Activated T-helper 1 cell treated with anti-CD3 and anti-CD28 coated beads, Interleukin-12 subunit alpha, Interleukin-12 subunit beta, Interleukin-2, Interleukin-4 antibody, amounts not matched to agents 30 ng/mL and 10 ng/mL and 1 ng/mL, durations not matched to agents 14 hours and 24 hours and 36 hours (primary cell): Measurements from ENCODE around the gene NT5C1B. TPM values are rescaled to one million over a fixed set of nuclear protein-coding genes. Genes with fewer than 3 reads are reported as not detected.

Experiments
- DNase-seq: peaks from one replicate; pipeline ENCODE4 v3.0.0; 2021; ENCODE audit warnings: low spot score
- H3K27ac Mint-ChIP-seq: one replicate; pipeline ENCODE4 v1.8.0; 2021; ENCODE audit warnings: mild to moderate bottlenecking, mixed read lengths
- H3K27me3 Mint-ChIP-seq: one replicate; pipeline ENCODE4 v1.8.0; 2022; ENCODE audit warnings: mild to moderate bottlenecking, moderate library complexity, mixed read lengths; ENCODE audit not compliant: insufficient read depth
- H3K36me3 Mint-ChIP-seq: one replicate; pipeline ENCODE4 v1.8.0; 2021; ENCODE audit warnings: low read depth, mixed read lengths
- H3K4me1 Mint-ChIP-seq: one replicate; pipeline ENCODE4 v1.8.0; 2021; ENCODE audit warnings: low read depth, mixed read lengths
- H3K4me3 Mint-ChIP-seq: one replicate; pipeline ENCODE4 v1.8.0; 2021; ENCODE audit warnings: mild to moderate bottlenecking, moderate library complexity, mixed read lengths
- H3K9me3 Mint-ChIP-seq: one replicate; pipeline ENCODE4 v1.8.0; 2021; ENCODE audit warnings: mixed read lengths
- intact Hi-C: fragments of 100-400 bp; cut with micrococcal nuclease; formaldehyde crosslinking; loops from one replicate; pipeline ENCODE4 v1.15.1; 2024
- total RNA-seq: library from RNA; stranded (reverse); gene quantifications from 2 replicates; pipeline ENCODE4 v1.2.3, GENCODE V29; 2022

NT5C1B gene
- total RNA-seq, 1 donor from 2014 or later, result not detected

DNA sequence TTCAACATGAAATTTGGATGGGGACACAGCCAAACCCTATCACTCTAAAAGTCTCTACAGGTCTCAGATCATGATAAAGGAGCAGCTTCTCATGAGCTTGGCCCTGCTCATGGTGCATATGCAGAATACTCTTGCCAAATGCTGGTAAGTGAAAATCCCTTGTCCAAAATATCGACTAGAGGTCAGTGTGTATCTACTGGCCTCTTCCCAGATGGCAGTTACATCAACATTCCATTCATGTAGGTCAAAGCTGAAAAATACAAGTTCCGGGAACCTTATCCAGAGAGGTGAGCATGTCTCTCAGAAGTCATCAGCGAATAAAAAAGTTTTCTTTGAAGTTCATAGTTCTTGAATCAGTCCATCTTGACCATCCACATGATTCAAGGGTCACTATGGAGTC lies 7.6 kb upstream of the NT5C1B start:
- Mint-ChIP-seq H3K9me3 (no peaks in the 10 kb centered on the region), H3K27ac (no peak overlapping the region), H3K27me3 (no peaks in the 10 kb centered on the region), H3K36me3 (no peaks in the 10 kb centered on the region), H3K4me3 (no peak overlapping the region), H3K4me1 (no peaks in the 10 kb centered on the region)
- DNase-seq, result no peak
- intact Hi-C loops, result no loop called here

DNA sequence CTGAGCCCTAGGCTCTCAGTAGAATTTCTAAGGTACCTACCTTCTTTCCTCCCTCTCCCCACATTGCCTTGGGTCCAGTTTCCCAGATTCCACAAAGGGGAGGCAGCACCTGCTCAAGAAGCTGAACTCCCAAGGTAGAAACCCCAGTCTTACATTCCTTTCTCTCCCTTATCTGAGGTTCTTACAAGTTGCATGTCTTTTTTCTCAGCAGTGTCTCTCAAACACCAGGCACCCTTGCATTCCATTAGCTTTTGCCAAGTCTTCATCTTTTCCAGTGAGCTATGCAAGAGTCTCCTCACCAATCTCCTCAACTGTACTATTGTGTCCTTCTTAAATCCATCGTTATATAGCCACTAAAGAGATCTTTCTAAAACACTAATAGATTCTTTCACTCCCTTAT lies 4.1 kb upstream of the NT5C1B start:
- H3K9me3 Mint-ChIP-seq, result peaks cover 5% of the 10 kb centered on the region

DNA sequence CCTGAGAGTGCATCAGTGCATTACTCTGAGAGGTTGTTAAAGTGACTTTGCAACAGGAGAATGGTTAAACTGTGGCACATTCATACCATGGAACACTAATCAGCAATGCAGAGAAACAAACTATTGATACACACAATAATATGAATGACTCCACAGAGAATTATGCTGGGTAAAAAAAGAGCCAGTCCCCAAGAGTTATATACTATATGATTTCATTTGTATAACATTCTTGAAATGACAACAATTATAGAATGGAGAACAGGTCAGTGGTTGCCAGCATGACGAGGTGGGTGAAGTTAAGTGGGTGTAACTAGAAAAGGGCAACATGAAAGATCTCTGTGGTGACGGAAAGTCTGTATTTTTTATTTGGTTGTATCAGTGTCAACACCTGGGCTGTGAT lies 3.0 kb upstream of the NT5C1B start:
- intact Hi-C loops, result no loop called here
- H3K27ac Mint-ChIP-seq, result no peak overlapping the region
- no peaks in the 10 kb centered on the region for H3K36me3 Mint-ChIP-seq
- H3K27me3 Mint-ChIP-seq, result no peaks in the 10 kb centered on the region
- H3K9me3 Mint-ChIP-seq, result peaks cover 5% of the 10 kb centered on the region
- no peak for DNase-seq
- no peak overlapping the region for H3K4me3 Mint-ChIP-seq
- no peaks in the 10 kb centered on the region for H3K4me1 Mint-ChIP-seq

More for the DNA sequence above, 4.1 kb upstream of the NT5C1B start:
- DNase-seq, result no peak
- intact Hi-C loops, result no loop called here
- Mint-ChIP-seq H3K4me3 (no peak overlapping the region), H3K4me1 (no peaks in the 10 kb centered on the region), H3K36me3 (no peaks in the 10 kb centered on the region), H3K27me3 (no peaks in the 10 kb centered on the region), H3K27ac (no peak overlapping the region)

DNA sequence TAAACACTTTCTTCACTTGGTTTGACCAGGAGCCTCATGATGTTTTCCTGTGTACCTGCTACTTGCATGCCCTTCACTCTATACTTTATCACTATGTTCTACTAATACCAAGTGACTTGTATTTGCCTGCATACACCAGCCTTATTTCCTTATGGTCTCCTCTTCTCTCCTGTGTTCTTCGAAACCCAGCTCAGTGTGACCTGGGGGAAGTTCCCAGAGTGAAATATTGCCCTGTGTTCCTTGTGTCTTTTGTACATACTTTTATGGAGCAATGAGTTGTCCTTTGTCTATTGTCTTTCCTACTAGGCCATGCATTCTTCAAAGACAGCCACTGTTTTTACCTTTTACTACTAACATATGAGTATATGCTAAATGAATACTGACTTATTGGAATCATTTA lies 567 bp downstream of the NT5C1B start:
- no peaks in the 10 kb centered on the region for H3K4me1 Mint-ChIP-seq
- no peak overlapping the region for H3K27ac Mint-ChIP-seq
- intact Hi-C loops, result no loop called here
- no peaks in the 10 kb centered on the region for H3K36me3 Mint-ChIP-seq
- no peaks in the 10 kb centered on the region for H3K27me3 Mint-ChIP-seq
- DNase-seq, result no peak
- H3K4me3 Mint-ChIP-seq, result no peak overlapping the region
- peaks cover 5% of the 10 kb centered on the region for H3K9me3 Mint-ChIP-seq

DNA sequence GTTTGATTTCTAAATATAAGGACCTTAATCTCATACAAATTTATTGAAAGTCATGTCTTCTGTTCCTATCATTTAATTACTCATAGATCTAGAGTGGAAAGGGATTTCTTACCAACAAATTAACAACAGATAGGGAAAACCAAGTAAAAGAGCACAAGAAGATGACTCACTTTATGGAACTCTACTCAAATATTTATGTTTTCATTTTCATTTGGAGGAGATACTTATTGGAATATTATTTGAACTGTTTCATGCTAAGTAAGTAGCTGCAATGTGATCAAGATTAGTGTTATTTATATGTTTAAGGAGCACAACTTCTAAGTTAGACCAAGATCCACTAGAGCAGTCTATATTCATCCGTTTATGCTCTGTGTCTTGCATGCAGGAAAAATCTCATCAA lies 1.3 kb downstream of the NT5C1B start:
- no peak overlapping the region for H3K27ac Mint-ChIP-seq
- intact Hi-C loops, result no loop called here
- DNase-seq, result no peak
- H3K4me1 Mint-ChIP-seq, result no peaks in the 10 kb centered on the region
- H3K27me3 Mint-ChIP-seq, result no peaks in the 10 kb centered on the region
- H3K4me3 Mint-ChIP-seq, result no peak overlapping the region
- peaks cover 9% of the 10 kb centered on the region for H3K9me3 Mint-ChIP-seq
- H3K36me3 Mint-ChIP-seq, result peaks cover 3% of the 10 kb centered on the region

DNA sequence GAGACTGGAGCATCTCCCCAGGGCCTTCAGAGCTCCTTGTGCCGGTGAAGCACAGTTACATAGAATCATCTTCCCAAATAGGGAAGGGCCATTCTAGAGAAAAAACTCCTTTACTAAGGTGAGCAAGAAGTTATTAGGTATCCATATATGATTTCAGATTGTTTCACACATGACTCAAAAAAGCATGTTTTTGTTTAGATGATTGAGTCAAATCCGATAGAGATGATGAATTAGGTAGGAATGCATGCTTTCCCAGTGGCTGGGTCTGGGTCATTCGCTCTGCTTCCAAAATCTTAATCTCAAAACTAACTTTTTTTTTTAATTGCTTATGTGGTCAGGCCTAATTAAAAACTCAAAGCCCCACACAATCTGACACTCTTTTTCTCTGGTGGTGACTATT lies 3.8 kb downstream of the NT5C1B start:
- no peak for DNase-seq
- intact Hi-C loops, result no loop called here
- H3K27me3 Mint-ChIP-seq, result no peaks in the 10 kb centered on the region
- peaks cover 8% of the 10 kb centered on the region for H3K9me3 Mint-ChIP-seq
- H3K4me1 Mint-ChIP-seq, result no peaks in the 10 kb centered on the region
- H3K4me3 Mint-ChIP-seq, result no peak overlapping the region
- no peak overlapping the region for H3K27ac Mint-ChIP-seq
- peaks cover 3% of the 10 kb centered on the region for H3K36me3 Mint-ChIP-seq

DNA sequence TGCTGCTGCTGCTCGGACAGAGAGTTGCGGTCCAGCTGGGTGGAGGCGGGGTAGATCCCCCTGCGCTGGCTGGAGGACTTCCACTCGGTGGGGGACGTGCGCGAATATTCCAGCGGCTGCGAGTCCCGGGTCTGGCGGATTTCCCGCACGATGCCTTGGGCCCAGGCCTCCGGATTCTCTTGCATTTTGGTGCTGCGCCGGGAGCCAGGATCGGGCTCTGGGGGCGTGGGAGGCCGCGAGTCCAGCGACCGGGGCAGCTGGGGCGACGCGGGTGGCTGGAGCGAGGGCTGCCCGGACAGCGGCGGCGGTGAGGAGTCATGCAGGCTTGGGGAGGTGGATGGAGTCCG lies 4.8 kb downstream of the NT5C1B start:
- H3K36me3 Mint-ChIP-seq, result peaks cover 3% of the 10 kb centered on the region
- no peak for DNase-seq
- no peaks in the 10 kb centered on the region for H3K27me3 Mint-ChIP-seq
- intact Hi-C loops, result no loop called here
- H3K27ac Mint-ChIP-seq, result no peak overlapping the region
- H3K4me1 Mint-ChIP-seq, result no peaks in the 10 kb centered on the region
- no peak overlapping the region for H3K4me3 Mint-ChIP-seq
- H3K9me3 Mint-ChIP-seq, result peaks cover 5% of the 10 kb centered on the region

DNA sequence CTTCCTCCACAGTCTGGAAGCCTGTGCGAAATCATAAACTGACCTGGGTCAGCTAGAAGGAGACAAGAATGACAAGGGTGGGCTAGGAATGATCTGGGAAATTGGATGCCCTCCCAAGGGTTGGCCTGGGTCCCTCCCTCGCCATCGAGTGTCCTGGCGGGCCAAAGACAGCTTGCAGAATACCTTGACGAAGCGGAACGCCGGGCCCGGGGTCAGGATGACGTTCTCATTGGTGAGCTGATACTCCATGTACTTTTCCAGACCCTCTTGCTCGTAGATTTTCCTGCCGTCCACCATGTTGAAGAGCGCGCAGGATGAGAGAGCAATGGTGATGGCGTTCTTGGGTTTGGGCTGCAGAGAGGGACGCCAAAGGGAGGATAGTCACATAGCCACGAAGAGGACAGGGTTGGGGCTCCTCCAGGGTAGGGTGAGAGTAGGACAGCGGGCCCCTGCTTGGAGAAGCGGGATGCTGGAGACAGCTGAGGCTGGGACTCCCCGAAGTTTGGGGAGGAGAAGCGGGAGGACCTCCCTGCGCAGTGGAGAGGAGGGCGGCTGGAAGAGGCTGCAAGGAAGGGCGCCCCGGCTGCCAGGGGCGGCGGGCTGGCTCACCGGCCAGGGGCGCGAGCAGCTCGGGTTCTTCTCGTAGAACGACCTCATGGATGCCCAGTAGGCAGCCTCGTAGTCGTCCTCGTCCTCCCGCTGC lies 5.3 kb downstream of the NT5C1B start:
- Mint-ChIP-seq H3K27me3 (no peaks in the 10 kb centered on the region), H3K27ac (no peak overlapping the region), H3K9me3 (peaks cover 11% of the 10 kb centered on the region), H3K4me3 (no peak overlapping the region), H3K36me3 (peaks cover 3% of the 10 kb centered on the region), H3K4me1 (no peaks in the 10 kb centered on the region)
- DNase-seq, result no peak
- intact Hi-C loops, result no loop called here

DNA sequence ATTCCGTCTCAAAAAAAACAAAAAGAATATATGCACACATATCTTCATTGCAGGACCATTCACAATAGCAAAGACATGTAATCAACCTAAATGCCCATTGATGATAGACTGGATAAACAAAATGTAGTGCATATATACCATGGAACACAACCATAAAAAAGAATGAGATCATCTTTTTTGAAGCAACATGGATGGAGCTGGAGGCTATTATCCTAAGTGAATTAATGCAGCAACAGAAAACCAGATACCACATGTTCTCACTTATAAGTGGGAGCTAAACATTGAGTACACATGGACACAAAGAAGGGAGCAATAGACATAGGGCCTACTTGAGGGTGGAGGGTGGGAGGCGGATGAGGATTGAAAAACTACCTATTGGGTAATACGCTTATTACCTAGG lies 8.8 kb downstream of the NT5C1B start:
- intact Hi-C loops, result no loop called here
- H3K4me1 Mint-ChIP-seq, result no peaks in the 10 kb centered on the region
- peaks cover 25% of the 10 kb centered on the region for H3K9me3 Mint-ChIP-seq
- no peak overlapping the region for H3K4me3 Mint-ChIP-seq
- H3K27ac Mint-ChIP-seq, result no peak overlapping the region
- H3K27me3 Mint-ChIP-seq, result no peaks in the 10 kb centered on the region
- no peak for DNase-seq
- H3K36me3 Mint-ChIP-seq, result peaks cover 3% of the 10 kb centered on the region

DNA sequence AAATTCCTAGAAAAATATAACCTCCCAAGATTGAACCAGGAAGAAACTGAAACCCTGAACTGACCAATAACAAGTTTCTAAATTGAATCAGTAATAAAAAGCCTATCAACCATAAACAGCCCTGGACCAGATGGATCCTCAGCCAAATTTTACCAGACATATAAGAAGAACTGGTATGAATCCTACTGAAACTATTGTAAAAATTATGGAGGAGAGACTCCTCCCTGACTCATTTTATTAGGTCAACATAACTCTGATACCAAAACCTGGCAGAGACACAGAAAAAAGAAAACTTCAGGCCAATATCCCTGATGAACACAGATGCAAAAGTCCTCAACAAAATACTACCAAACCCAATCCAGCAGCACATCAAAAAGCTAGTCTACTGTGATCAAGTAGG lies 11.3 kb downstream of the NT5C1B start:
- Mint-ChIP-seq H3K36me3 (no peaks in the 10 kb centered on the region), H3K9me3 (peaks cover 27% of the 10 kb centered on the region), H3K4me3 (no peak overlapping the region), H3K27me3 (no peaks in the 10 kb centered on the region), H3K27ac (no peak overlapping the region), H3K4me1 (no peaks in the 10 kb centered on the region)
- no peak for DNase-seq
- intact Hi-C loops, result no loop called here

DNA sequence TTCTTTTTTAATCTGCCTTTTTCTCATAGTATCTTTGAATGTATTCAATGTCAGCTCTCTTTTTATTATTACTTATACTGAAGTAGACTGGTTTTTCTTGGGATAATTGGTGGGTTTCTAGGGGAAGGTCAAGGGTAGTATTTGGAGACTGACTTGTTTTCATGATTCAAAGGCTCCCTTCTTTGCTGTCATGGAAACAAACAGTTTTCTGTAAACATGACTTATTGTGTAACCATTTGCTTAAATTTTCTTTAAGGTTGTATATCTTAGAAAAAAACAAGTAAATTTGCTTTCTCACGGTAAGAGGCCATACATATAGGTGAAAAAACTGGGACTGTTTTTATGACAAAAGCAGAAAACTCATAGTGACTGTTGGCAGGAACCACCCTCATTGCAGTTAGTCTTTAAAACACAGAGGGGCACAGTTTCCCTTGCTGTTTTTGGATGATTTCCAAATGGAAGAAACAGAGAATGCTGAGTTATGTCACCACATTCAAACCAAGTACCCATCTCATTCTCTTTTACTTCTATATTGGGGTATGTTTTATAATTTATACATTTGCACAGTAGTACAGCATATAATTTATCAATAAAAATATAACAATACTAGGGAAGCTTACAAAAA lies 23.1 kb downstream of the NT5C1B start:
- peaks cover 9% of the 10 kb centered on the region for H3K36me3 Mint-ChIP-seq
- no peak for DNase-seq
- no peaks in the 10 kb centered on the region for H3K4me1 Mint-ChIP-seq
- no peak overlapping the region for H3K27ac Mint-ChIP-seq
- intact Hi-C loops, result loop anchor here (10.0 kb wide), 1 partner anchor 1299 kb away; no protein-coding TSS in a partner anchor
- H3K4me3 Mint-ChIP-seq, result no peak overlapping the region
- peaks cover 5% of the 10 kb centered on the region for H3K9me3 Mint-ChIP-seq
- H3K27me3 Mint-ChIP-seq, result no peaks in the 10 kb centered on the region

DNA sequence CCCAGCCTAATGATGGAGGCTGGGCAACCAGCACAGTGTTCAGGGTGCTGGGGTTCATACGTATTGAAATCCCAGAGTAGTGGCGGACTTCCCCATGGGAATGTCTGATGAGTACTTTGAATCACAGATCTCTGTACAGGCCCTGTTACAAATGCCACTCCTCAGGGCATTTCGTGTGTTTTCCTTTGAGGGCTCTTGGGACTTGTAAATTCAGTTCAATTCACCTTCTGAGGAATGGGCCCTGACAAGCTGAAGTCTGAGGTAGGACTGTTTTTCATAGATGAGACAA lies 28.6 kb downstream of the NT5C1B start:
- intact Hi-C loops, result loop anchor here (1.0 to 10.0 kb wide), 7 partner anchors 40 to 1792 kb away; partner anchors contain the start of genes PUM2, SMC6 and TTC32
- H3K4me3 Mint-ChIP-seq, result peak overlapping the region; percentile 91
- H3K27ac Mint-ChIP-seq, result peak overlapping the region; percentile 90
- peaks cover 15% of the 10 kb centered on the region for H3K36me3 Mint-ChIP-seq
- H3K4me1 Mint-ChIP-seq, result peaks cover 38% of the 10 kb centered on the region
- no peaks in the 10 kb centered on the region for H3K27me3 Mint-ChIP-seq
- peaks cover 5% of the 10 kb centered on the region for H3K9me3 Mint-ChIP-seq
- no peak for DNase-seq

DNA sequence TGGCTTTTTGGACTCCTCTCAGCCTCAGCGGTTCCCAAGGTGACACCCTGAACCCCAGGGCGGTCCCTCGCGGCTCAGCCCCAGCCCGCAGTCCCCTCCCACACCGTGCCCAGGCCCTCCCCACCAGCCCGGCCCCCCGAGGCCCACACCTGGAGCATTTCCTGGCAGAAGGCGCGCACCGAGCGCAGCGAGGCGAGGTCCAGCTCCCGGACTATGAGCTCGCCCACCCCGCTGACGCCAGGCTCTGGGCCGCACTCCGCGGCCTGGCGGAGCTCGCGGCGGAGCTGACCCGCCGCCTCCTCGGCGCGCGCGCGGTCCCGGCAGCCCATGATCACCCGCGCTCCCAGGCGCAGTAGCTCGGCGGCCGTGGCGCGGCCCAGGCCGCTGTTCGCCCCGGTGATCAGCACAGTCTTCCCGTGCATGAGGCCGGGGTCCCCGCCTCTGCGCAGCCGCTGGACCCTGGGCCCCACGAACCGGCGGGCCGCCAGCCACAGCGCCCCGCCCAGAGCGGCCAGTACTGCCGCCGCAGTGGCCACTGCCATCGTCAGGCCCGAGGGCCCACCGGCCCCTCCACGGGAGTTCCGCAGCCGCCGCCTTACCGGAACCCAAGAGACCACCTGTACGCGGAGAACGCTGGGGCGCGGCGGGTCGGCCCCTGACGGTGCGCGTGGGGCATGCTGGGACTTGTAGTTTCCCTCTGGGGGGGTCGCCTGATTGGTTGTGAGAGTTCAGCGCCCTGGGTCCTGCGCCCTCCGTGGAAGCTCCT lies 29.2 kb downstream of the NT5C1B start, which contains the start of gene RDH14:
Gene RDH14, minus strand, starts transcription at position 623 of the 766 bp plus-strand sequence. Its CDS starts 81 bp downstream, at position 542.
- Mint-ChIP-seq H3K4me1 (peaks cover 38% of the 10 kb centered on the region), H3K36me3 (peaks cover 18% of the 10 kb centered on the region), H3K27me3 (no peaks in the 10 kb centered on the region), H3K4me3 (peak within 1 kb of the TSS; percentile 91), H3K27ac (peak within 1 kb of the TSS; percentile 91), H3K9me3 (peaks cover 4% of the 10 kb centered on the region)
- intact Hi-C loops, result loop anchor here (1.0 to 10.0 kb wide), 7 partner anchors 39 to 1792 kb away; partner anchors contain the start of genes PUM2, SMC6 and TTC32
- DNase-seq, result peak; percentile 87
